Endothelial cell of hepatic sinusoid (primary cell): Measurements from ENCODE around the gene NUTF2.

Source experiments
- in situ Hi-C: cut with HindIII; loops from 2 replicates; pipeline ENCODE4 v1.10.0; 2017; ENCODE audit warnings: low sequenced_read_pairs

NUTF2 gene

GRCh38 chr16:67882374-67883145 lies 35.8 kb downstream of the NUTF2 start:
- in situ Hi-C loops, result loop anchor here (10.0 to 25.0 kb wide), 2 partner anchors 122 to 180 kb away; no protein-coding TSS in a partner anchor

- in situ Hi-C loops, result loop anchor here (10.0 to 25.0 kb wide), 2 partner anchors 121 to 179 kb away; no protein-coding TSS in a partner anchor
These were observed 36.6 kb downstream of the NUTF2 start for GRCh38 chr16:67883146-67883871.

- in situ Hi-C loops, result loop anchor here (10.0 to 25.0 kb wide), 2 partner anchors 121 to 178 kb away; no protein-coding TSS in a partner anchor
These were observed 37.1 kb downstream of the NUTF2 start for GRCh38 chr16:67883872-67884261.

- in situ Hi-C loops, result loop anchor here (5.0 to 25.0 kb wide), 4 partner anchors 62 to 178 kb away; partner anchors contain the start of gene GFOD2
These were observed 38.0 kb downstream of the NUTF2 start, which contains the start of gene NRN1L for GRCh38 chr16:67884684-67885083. Gene NRN1L, plus strand, starts transcription at chr16:67884885. Its CDS starts 19 bp downstream, at chr16:67884904.

GRCh38 chr16:67885545-67885944 lies 38.8 kb downstream of the NUTF2 start:
- in situ Hi-C loops, result loop anchor here (5.0 to 25.0 kb wide), 4 partner anchors 63 to 177 kb away; partner anchors contain the start of gene GFOD2

GRCh38 chr16:67885976-67886375 lies 39.2 kb downstream of the NUTF2 start:
- in situ Hi-C loops, result loop anchor here (5.0 to 25.0 kb wide), 4 partner anchors 64 to 176 kb away; partner anchors contain the start of gene GFOD2

- in situ Hi-C loops, result loop anchor here (5.0 to 25.0 kb wide), 4 partner anchors 64 to 176 kb away; partner anchors contain the start of gene GFOD2
These were observed 39.7 kb downstream of the NUTF2 start for GRCh38 chr16:67886387-67886786.

GRCh38 chr16:67888331-67888730 lies 41.6 kb downstream of the NUTF2 start:
- in situ Hi-C loops, result loop anchor here (5.0 to 25.0 kb wide), 4 partner anchors 66 to 174 kb away; partner anchors contain the start of gene GFOD2

GRCh38 chr16:67892375-67892774 lies 45.6 kb downstream of the NUTF2 start:
- in situ Hi-C loops, result loop anchor here (25.0 kb wide), 1 partner anchor 170 kb away; no protein-coding TSS in a partner anchor

GRCh38 chr16:67892899-67893742 lies 46.4 kb downstream of the NUTF2 start, which contains the start of gene PSKH1:
Gene PSKH1, plus strand, starts transcription at chr16:67893254. Its CDS starts 15,496 bp downstream, at chr16:67908750.
- in situ Hi-C loops, result loop anchor here (25.0 kb wide), 1 partner anchor 169 kb away; no protein-coding TSS in a partner anchor

GRCh38 chr16:67893743-67894399 lies 47.1 kb downstream of the NUTF2 start:
- in situ Hi-C loops, result loop anchor here (25.0 kb wide), 1 partner anchor 168 kb away; no protein-coding TSS in a partner anchor

- in situ Hi-C loops, result loop anchor here (25.0 kb wide), 1 partner anchor 165 kb away; no protein-coding TSS in a partner anchor
These were observed 50.5 kb downstream of the NUTF2 start for GRCh38 chr16:67897231-67897630.

GRCh38 chr16:67901734-67902133 lies 55.0 kb downstream of the NUTF2 start:
- in situ Hi-C loops, result no loop called here

GRCh38 chr16:67902831-67903230 lies 56.1 kb downstream of the NUTF2 start:
- in situ Hi-C loops, result no loop called here

GRCh38 chr16:67907397-67908180 lies 60.9 kb downstream of the NUTF2 start:
- in situ Hi-C loops, result no loop called here

GRCh38 chr16:67909056-67909742 lies 62.5 kb downstream of the NUTF2 start:
- in situ Hi-C loops, result no loop called here

GRCh38 chr16:67910158-67910557 lies 63.4 kb downstream of the NUTF2 start:
- in situ Hi-C loops, result loop anchor here (5.0 kb wide), 1 partner anchor 88 kb away; no protein-coding TSS in a partner anchor
